Measurements from ENCODE around the gene LDHD. TPM values are rescaled to one million over a fixed set of nuclear protein-coding genes. Genes with fewer than 3 reads are reported as not detected.
"Not testable (repeated sequence)": the region's sequence is repeated elsewhere in the genome, so short reads cannot be mapped to it uniquely, and the experiment has no call there.

LDHD gene
- 10.2 TPM for total RNA-seq
- long read RNA-seq, transcript LDHD-201 (11 exons, 2,067 nt), result minor isoform, 6 of 42 reads
- long read RNA-seq, transcript LDHD-202 (11 exons, 1,966 nt), result major isoform, 24 of 42 reads
- long read RNA-seq, partial matches to known transcripts, result 3 of 42 reads
- long read RNA-seq, other reads (novel, unspliced or antisense), result 9 of 42 reads

- no peak for DNase-seq (ENCODE audit: low spot score)
These were observed at the start of gene LDHD for GRCh38 chr16:75116081-75116910. Gene LDHD, minus strand, starts transcription at chr16:75116780. Its CDS starts 60 bp downstream, at chr16:75116720.

- no peak for DNase-seq (ENCODE audit: low spot score)
These were observed 43.8 kb upstream of the LDHD start for GRCh38 chr16:75160386-75160785.

- no peak for DNase-seq (ENCODE audit: low spot score)
These were observed 36.1 kb upstream of the LDHD start for GRCh38 chr16:75152635-75153034.

GRCh38 chr16:75151798-75152197, 35.2 kb upstream of the LDHD start:
- no peak for DNase-seq (ENCODE audit: low spot score)

- peak; percentile 97 for DNase-seq (ENCODE audit: low spot score)
These were observed 32.0 kb upstream of the LDHD start, which contains the start of gene ZFP1 for GRCh38 chr16:75148311-75149195. Gene ZFP1, plus strand, starts transcription at chr16:75148524. Its CDS starts 4,428 bp downstream, at chr16:75152952.

GRCh38 chr16:75147968-75148310, 31.4 kb upstream of the LDHD start:
- DNase-seq (ENCODE audit: low spot score), result no peak

GRCh38 chr16:75143941-75144340, 27.4 kb upstream of the LDHD start:
- DNase-seq (ENCODE audit: low spot score), result no peak

- no peak for DNase-seq (ENCODE audit: low spot score)
These were observed 22.9 kb upstream of the LDHD start for GRCh38 chr16:75139498-75139897.

GRCh38 chr16:75138636-75139035, 22.1 kb upstream of the LDHD start:
- DNase-seq (ENCODE audit: low spot score), result no peak

- no peak for DNase-seq (ENCODE audit: low spot score)
These were observed 21.7 kb upstream of the LDHD start for GRCh38 chr16:75138233-75138632.

- no peak for DNase-seq (ENCODE audit: low spot score)
These were observed 14.5 kb upstream of the LDHD start for GRCh38 chr16:75131081-75131480.

GRCh38 chr16:75130150-75130771, 13.7 kb upstream of the LDHD start:
- DNase-seq (ENCODE audit: low spot score), result no peak

GRCh38 chr16:75129421-75130149, 13.0 kb upstream of the LDHD start:
- not testable (repeated sequence) for DNase-seq (ENCODE audit: low spot score)

- DNase-seq (ENCODE audit: low spot score), result no peak
These were observed 11.3 kb upstream of the LDHD start for GRCh38 chr16:75127713-75128415.

- DNase-seq (ENCODE audit: low spot score), result no peak
These were observed 6.0 kb upstream of the LDHD start for GRCh38 chr16:75122609-75123008.

- DNase-seq (ENCODE audit: low spot score), result no peak
These were observed 5.5 kb upstream of the LDHD start for GRCh38 chr16:75121949-75122568.

- DNase-seq (ENCODE audit: low spot score), result no peak
These were observed 3.7 kb upstream of the LDHD start for GRCh38 chr16:75120253-75120652.

- no peak for DNase-seq (ENCODE audit: low spot score)
These were observed 2.5 kb upstream of the LDHD start for GRCh38 chr16:75118943-75119539.

- DNase-seq (ENCODE audit: low spot score), result no peak
These were observed 298 bp upstream of the LDHD start for GRCh38 chr16:75116911-75117245.

Data from mesenteric fat pad (tissue), 1 donor.